BLaER1 (cell line): ENCODE data around the gene TUBGCP2.

Experiments
- H3K27ac ChIP-seq: shearing (Covaris generic); formaldehyde crosslinking; 2 replicates; pipeline ENCODE4 v1.8.1; 2022
- H3K27me3 ChIP-seq: shearing (Covaris generic); formaldehyde crosslinking; 2 replicates; pipeline ENCODE4 v1.8.1; 2022
- H3K36me3 ChIP-seq: shearing (Covaris generic); formaldehyde crosslinking; 2 replicates; pipeline ENCODE4 v1.8.1; 2022
- H3K4me1 ChIP-seq: shearing (Covaris generic); formaldehyde crosslinking; 2 replicates; pipeline ENCODE4 v1.8.1; 2022
- H3K4me2 ChIP-seq: shearing (Covaris generic); formaldehyde crosslinking; 2 replicates; pipeline ENCODE4 v1.8.1; 2022
- H3K4me3 ChIP-seq: shearing (Covaris generic); formaldehyde crosslinking; 2 replicates; pipeline ENCODE4 v1.8.1; 2022
- H3K9ac ChIP-seq: shearing (Covaris generic); formaldehyde crosslinking; 2 replicates; pipeline ENCODE4 v1.8.1; 2022
- H3K9me3 ChIP-seq: shearing (Covaris generic); formaldehyde crosslinking; 2 replicates; pipeline ENCODE4 v1.8.1; 2022
- H4K20me1 ChIP-seq: shearing (Covaris generic); formaldehyde crosslinking; 2 replicates; pipeline ENCODE4 v1.8.1; 2022
- Cebpa-rat ChIP-seq: shearing (Covaris generic); IDR thresholded peaks from 2 replicates; pipeline ENCODE4 v1.8.1; 2022

TUBGCP2 gene

GRCh38 chr10:133334503-133335245 is 26.0 kb upstream of the TUBGCP2 start:
- Histone ChIP-seq H3K27me3 (peaks cover 66% of the 10 kb centered on the region), H3K36me3 (no peaks in the 10 kb centered on the region), H3K4me1 (peaks cover 23% of the 10 kb centered on the region), H3K4me2 (no peak overlapping the region), H4K20me1 (no peaks in the 10 kb centered on the region), H3K9me3 (peaks cover 49% of the 10 kb centered on the region), H3K27ac (no peak overlapping the region), H3K9ac (no peak overlapping the region), H3K4me3 (no peak overlapping the region)
- no peak for TF ChIP-seq Cebpa-rat

- H3K27me3 ChIP-seq, result peaks cover 78% of the 10 kb centered on the region
- H3K4me3 ChIP-seq, result no peak overlapping the region
- no peak overlapping the region for H3K27ac ChIP-seq
- no peak overlapping the region for H3K4me2 ChIP-seq
- peaks cover 28% of the 10 kb centered on the region for H3K4me1 ChIP-seq
- H3K36me3 ChIP-seq, result no peaks in the 10 kb centered on the region
- H4K20me1 ChIP-seq, result peaks cover 11% of the 10 kb centered on the region; the same call in 1 of the 2 replicates
- no peak overlapping the region for H3K9ac ChIP-seq
- no peak for TF ChIP-seq Cebpa-rat
- peaks cover 37% of the 10 kb centered on the region for H3K9me3 ChIP-seq
Observed at GRCh38 chr10:133332936-133333699, 24.4 kb upstream of the TUBGCP2 start.

GRCh38 chr10:133329491-133330202 is 21.0 kb upstream of the TUBGCP2 start:
- H3K9me3 ChIP-seq, result peaks cover 3% of the 10 kb centered on the region
- no peak overlapping the region for H3K9ac ChIP-seq
- peaks cover 78% of the 10 kb centered on the region for H3K27me3 ChIP-seq

DNA sequence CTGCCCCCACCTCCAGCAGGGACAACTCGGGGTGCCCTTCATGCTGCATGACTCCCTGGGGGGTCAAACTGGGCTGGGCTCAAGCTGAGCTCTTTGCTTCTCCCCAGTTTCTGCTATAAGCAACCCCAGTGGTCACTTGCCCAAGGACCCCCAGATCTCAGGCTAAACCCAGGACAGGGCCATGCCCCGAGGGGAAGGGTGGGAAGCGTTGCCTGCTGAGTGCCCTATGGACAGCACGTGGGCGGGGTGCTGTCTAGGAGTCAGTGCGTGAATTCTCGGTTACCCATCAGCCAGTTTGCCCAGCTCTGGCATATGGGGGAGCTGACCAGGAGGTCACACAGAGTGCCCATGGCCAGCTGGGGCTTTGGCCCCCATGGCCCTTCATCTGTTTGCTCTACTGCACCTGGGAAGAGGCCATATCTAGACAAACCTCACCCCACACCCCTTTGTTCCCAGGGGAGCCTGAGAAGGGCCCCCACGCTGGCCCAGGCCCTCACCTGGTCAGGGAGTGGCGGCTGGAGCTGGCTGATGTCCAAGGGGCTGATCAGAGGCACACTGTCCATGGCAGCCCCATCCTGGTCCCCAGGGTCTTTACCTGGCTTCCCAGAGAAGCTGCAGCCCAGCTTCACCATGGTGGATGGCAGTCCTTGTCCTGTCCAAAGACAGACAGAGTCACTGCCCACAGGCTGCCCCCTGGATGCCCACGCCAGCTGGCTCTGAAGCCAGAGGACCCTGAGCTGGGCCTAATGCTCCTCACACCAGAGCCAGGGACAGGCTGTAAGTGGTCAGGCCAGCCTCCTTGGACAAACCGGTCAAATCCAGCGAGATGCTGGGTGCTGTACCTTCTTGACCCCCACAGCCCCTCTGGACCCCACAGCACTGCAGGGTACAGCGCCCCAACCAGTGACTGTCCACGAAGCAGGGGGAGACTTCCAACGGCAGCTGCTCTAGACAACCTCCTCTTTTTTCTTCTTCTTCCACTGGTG is 20.0 kb upstream of the TUBGCP2 start:
- TF ChIP-seq Cebpa-rat, result no peak
- Histone ChIP-seq H3K27me3 (peaks cover 71% of the 10 kb centered on the region), H3K9ac (no peak overlapping the region)

More at GRCh38 chr10:133329491-133330202, 21.0 kb upstream of the TUBGCP2 start:
- H3K36me3 ChIP-seq, result no peaks in the 10 kb centered on the region
- peaks cover 26% of the 10 kb centered on the region for H3K4me1 ChIP-seq
- H3K27ac ChIP-seq, result no peak overlapping the region
- peak overlapping the region; percentile 83 for H3K4me2 ChIP-seq
- H3K4me3 ChIP-seq, result no peak overlapping the region
- H4K20me1 ChIP-seq, result peaks cover 37% of the 10 kb centered on the region; the same call in 1 of the 2 replicates
- TF ChIP-seq Cebpa-rat, result no peak

DNA sequence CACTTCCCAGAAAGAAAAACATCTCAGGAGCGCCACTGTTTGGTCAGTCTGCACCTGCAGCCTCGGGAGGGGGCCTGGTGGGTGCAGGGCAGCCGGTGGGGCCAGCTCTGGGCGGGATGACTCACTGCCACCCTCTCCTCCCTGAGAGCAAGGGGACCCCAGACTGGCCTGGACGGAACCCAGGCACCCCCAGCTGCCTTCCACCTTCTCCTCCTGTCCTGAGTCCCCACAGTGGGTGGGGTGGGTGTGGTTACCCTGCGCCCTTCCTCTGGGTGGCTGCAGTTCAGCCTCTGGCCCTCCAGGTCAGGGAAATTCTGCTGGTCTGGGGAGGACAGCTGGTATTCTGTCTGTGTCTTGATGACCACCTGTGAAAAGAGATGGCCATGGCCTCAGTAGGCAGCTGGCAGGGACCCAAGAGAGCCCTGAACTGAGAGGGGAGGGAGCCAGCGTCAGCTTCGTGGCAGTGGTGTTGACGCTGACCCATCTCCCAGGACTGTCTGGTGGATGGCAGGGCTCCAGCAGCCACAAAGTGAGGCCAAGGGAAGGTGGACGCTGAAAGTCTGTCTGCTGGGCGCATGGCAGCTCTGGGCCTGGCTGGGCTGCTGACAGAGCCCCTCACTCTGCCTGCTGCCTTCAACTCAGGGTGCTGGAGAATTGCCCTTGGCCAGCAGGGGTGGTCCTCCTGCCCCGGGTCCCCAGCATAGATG is 19.1 kb upstream of the TUBGCP2 start:
- Histone ChIP-seq H3K4me2 (no peak overlapping the region), H3K27me3 (peaks cover 65% of the 10 kb centered on the region), H3K4me1 (peaks cover 27% of the 10 kb centered on the region), H4K20me1 (peaks cover 37% of the 10 kb centered on the region; the same call in 1 of the 2 replicates), H3K9ac (no peak overlapping the region), H3K36me3 (no peaks in the 10 kb centered on the region), H3K9me3 (no peaks in the 10 kb centered on the region), H3K4me3 (no peak overlapping the region), H3K27ac (no peak overlapping the region)
- no peak for TF ChIP-seq Cebpa-rat

More for the DNA sequence above, 20.0 kb upstream of the TUBGCP2 start:
- Histone ChIP-seq H4K20me1 (peaks cover 37% of the 10 kb centered on the region; the same call in 1 of the 2 replicates), H3K4me3 (no peak overlapping the region), H3K27ac (no peak overlapping the region), H3K9me3 (no peaks in the 10 kb centered on the region), H3K4me2 (no peak overlapping the region), H3K36me3 (no peaks in the 10 kb centered on the region), H3K4me1 (peaks cover 27% of the 10 kb centered on the region)

- peaks cover 37% of the 10 kb centered on the region; the same call in 1 of the 2 replicates for H4K20me1 ChIP-seq
- H3K9ac ChIP-seq, result no peak overlapping the region
- H3K9me3 ChIP-seq, result no peaks in the 10 kb centered on the region
- peaks cover 57% of the 10 kb centered on the region for H3K27me3 ChIP-seq
- peak overlapping the region; percentile 26 for H3K4me2 ChIP-seq
- no peaks in the 10 kb centered on the region for H3K36me3 ChIP-seq
- TF ChIP-seq Cebpa-rat, result no peak
- H3K4me3 ChIP-seq, result no peak overlapping the region
- H3K4me1 ChIP-seq, result peaks cover 27% of the 10 kb centered on the region
- no peak overlapping the region for H3K27ac ChIP-seq
Observed at GRCh38 chr10:133326745-133327650, 18.3 kb upstream of the TUBGCP2 start.

DNA sequence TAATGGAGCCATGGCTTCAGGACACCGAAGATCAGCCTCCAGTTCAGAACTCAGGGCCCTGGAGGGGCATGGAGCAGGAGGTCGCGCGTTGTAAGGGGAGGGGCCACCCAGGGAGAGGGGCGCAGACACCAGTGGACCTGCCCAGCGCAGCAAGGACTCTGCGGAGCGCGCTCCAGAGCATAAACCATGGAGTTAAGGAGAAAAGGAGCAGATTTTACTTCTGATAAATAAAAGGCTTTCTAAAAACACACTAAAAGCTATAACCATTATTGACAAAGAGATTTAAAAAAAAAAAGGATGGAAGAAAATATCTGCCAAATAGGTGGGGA is 17.5 kb upstream of the TUBGCP2 start:
- Histone ChIP-seq H3K9ac (no peak overlapping the region), H3K4me3 (no peak overlapping the region), H3K9me3 (peaks cover 4% of the 10 kb centered on the region; the same call in 1 of the 2 replicates), H3K36me3 (no peaks in the 10 kb centered on the region), H3K4me1 (peaks cover 27% of the 10 kb centered on the region), H3K27ac (no peak overlapping the region), H4K20me1 (peaks cover 37% of the 10 kb centered on the region; the same call in 1 of the 2 replicates), H3K4me2 (no peak overlapping the region), H3K27me3 (peaks cover 50% of the 10 kb centered on the region)
- TF ChIP-seq Cebpa-rat, result no peak
